Tibial nerve (tissue), 4 donors: ENCODE measurements around the gene DES. TPM values are rescaled to one million over a fixed set of nuclear protein-coding genes. Genes with fewer than 3 reads are reported as not detected.

ENCODE experiments used
- DNase-seq, 2 donors: peaks; one replicate each; pipeline ENCODE4 v3.0.0-alpha.2; 2019; ENCODE audit warnings: low spot score in 2 of 2
- H3K27ac ChIP-seq, 4 donors: fragments of 200-600 bp; sonication (generic) in 3 of 4; one replicate each; pipeline ENCODE4 v1.5.1; 2017 to 2019; ENCODE audit warnings: mild to moderate bottlenecking in 1 of 4
- H3K27me3 ChIP-seq, 2 donors: fragments of 200-600 bp; sonication (generic) in 1 of 2; one replicate each; pipeline versions ENCODE4 v1.5.1 to v1.6.0; 2017 to 2019
- H3K36me3 ChIP-seq, 3 donors: fragments of 200-600 bp; sonication (generic); one replicate each; pipeline ENCODE4 v1.5.1; 2018 to 2019
- H3K4me1 ChIP-seq, 4 donors: fragments of 200-600 bp; sonication (generic) in 3 of 4; one replicate each; pipeline ENCODE4 v1.5.1; 2017 to 2019
- H3K4me3 ChIP-seq, 4 donors: fragments of 200-600 bp; sonication (generic) in 3 of 4; one replicate each; pipeline ENCODE4 v1.5.1; 2017 to 2019; ENCODE audit warnings: mild to moderate bottlenecking in 1 of 4, moderate library complexity in 1 of 4
- H3K9me3 ChIP-seq, 4 donors: fragments of 200-600 bp; sonication (generic) in 3 of 4; one replicate each; pipeline ENCODE4 v1.5.1; 2017 to 2019
- CTCF ChIP-seq, 5 experiments: fragments of 200-600 bp in 3 of 5; fragments of 450-650 bp in 2 of 5; sonication (generic) in 3 of 5; IDR thresholded peaks; one replicate each; pipeline ENCODE4 v1.5.1; 2016 to 2019; ENCODE audit warnings: antibody characterized with exemption in 5 of 5, mild to moderate bottlenecking in 3 of 5, moderate library complexity in 2 of 5
- EP300 ChIP-seq, 2 donors: sonication (generic); formaldehyde crosslinking; IDR thresholded peaks; one replicate each; pipeline ENCODE4 v1.6.1; 2017; ENCODE audit warnings: antibody characterized with exemption in 2 of 2, mild to moderate bottlenecking in 1 of 2
- POLR2A ChIP-seq, 2 donors: fragments of 450-650 bp; IDR thresholded peaks; one replicate each; pipeline ENCODE4 v1.6.1; 2017; ENCODE audit warnings: antibody characterized with exemption in 2 of 2, mild to moderate bottlenecking in 2 of 2, moderate library complexity in 2 of 2
- WGBS, 2 donors: methylation state at CpG; one replicate each; pipeline ENCODE4 v1.1.5; 2018; 5-methylcytosine and 5-hydroxymethylcytosine counted together
- total RNA-seq, 4 donors: library from RNA; depleted of rRNA; stranded (reverse); fragments of >200 nt; gene quantifications; one replicate each; pipeline ENCODE4 v1.1.0, GENCODE V29; 2016

Gene DES
- total RNA-seq, 4 donors from 2014 or later = 20.7 to 50.4 (median 25.0) TPM

- 84 to 85% methylated on average over 12 of the region's 12 CpGs for WGBS, 2 donors
- TF ChIP-seq CTCF (IDR thresholded peaks at IDR 0.05) (no peak), EP300 (IDR thresholded peaks at IDR 0.05) (no peak), POLR2A (IDR thresholded peaks at IDR 0.05) (no peak)
- H3K27me3 ChIP-seq = no peaks in the 10 kb centered on the region
- H3K4me3 ChIP-seq = no peak overlapping the region
- H3K36me3 ChIP-seq = no peaks in the 10 kb centered on the region
- no peaks in the 10 kb centered on the region for H3K9me3 ChIP-seq
- no peak overlapping the region for H3K27ac ChIP-seq
- no peak for DNase-seq
- peaks cover 0 to 7% (median 0%) of the 10 kb centered on the region in 4 donors for H3K4me1 ChIP-seq
Observed at GRCh38 chr2:219472629-219473187, 54.5 kb downstream of the DES start.

DNA sequence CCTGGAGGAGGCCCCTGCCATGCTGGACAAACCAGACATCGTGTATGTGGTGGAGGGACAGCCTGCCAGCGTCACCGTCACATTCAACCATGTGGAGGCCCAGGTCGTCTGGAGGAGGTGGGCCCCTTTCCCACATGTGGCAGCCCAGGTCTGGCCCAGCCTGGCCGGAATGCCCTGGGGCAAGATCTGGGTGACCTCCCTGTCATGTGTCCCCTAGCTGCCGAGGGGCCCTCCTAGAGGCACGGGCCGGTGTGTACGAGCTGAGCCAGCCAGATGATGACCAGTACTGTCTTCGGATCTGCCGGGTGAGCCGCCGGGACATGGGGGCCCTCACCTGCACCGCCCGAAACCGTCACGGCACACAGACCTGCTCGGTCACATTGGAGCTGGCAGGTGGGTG is 55.3 kb downstream of the DES start:
- H3K4me1 ChIP-seq = peaks cover 0 to 7% (median 0%) of the 10 kb centered on the region in 4 donors
- no peaks in the 10 kb centered on the region for H3K36me3 ChIP-seq
- WGBS, 2 donors = 92 to 94% methylated on average over 8 to 11 of the region's 18 CpGs
- no peak overlapping the region for H3K4me3 ChIP-seq
- H3K9me3 ChIP-seq = no peaks in the 10 kb centered on the region
- no peak overlapping the region for H3K27ac ChIP-seq
- TF ChIP-seq EP300 (IDR thresholded peaks at IDR 0.05) (no peak), CTCF (IDR thresholded peaks at IDR 0.05) (no peak), POLR2A (IDR thresholded peaks at IDR 0.05) (no peak)
- DNase-seq = no peak
- H3K27me3 ChIP-seq = no peaks in the 10 kb centered on the region

DNA sequence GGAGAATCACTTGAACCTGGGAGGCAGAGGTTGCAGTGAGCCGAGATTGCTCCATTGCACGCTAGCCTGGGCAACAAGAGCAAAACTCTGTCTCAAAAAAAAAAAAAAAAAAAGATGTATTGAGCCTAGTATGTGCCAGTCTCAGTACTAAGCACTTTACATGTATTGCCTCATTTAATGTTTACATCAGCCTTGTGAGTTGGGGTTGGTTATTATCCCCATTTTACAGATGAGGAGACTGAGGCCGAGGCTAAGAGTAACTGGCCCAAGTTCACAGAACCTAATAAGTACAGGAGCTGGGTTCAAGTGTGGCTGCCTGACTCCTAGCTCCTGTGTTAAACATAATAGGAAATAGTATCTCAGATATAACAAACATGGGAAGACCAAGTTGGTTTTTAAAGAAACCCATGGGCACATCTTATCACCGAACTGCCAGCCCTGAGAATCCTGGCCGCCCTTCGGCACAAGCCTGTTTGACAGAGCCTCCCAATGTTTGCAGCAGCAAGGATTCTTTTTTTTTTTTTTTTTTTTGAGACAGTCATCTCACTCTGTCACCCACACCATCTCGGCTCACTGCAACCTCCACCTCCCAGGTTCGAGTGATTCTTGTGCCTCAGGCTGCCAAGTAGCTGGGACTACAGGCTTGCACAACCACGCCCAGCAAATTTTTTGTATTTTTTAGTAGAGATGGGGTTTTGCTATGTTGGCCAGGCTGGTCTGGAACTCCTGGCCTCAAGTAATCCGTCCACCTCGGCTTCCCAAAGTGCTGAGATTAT is 56.3 kb downstream of the DES start:
- Histone ChIP-seq H3K27me3 (no peaks in the 10 kb centered on the region), H3K9me3 (no peaks in the 10 kb centered on the region), H3K4me3 (no peak overlapping the region), H3K4me1 (peaks cover 0 to 7% (median 0%) of the 10 kb centered on the region in 4 donors), H3K27ac (no peak overlapping the region), H3K36me3 (no peaks in the 10 kb centered on the region)
- TF ChIP-seq EP300 (IDR thresholded peaks at IDR 0.05) (no peak), CTCF (IDR thresholded peaks at IDR 0.05) (no peak), POLR2A (IDR thresholded peaks at IDR 0.05) (no peak)
- 81% methylated on average over 11 of the region's 11 CpGs for WGBS, 2 donors
- DNase-seq = no peak

DNA sequence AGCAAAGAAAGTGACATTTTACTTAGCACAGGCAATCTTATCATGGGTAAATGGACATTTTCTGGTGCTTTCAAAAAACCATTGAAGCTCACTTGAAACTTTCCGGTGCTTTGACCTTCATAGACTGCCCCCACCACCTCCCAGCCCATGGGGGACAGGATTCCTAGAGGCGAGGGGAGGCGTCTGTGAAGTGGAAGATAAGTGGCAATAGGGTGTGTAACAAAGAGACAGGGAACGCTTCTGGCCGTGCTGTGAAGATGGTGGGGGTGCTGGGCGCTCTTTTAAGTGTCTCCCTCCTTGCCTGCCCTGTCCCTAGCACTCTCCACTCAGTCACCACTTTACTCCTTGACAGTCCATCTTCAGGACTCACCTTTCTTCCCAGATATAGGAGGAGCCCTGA is 57.1 kb downstream of the DES start:
- H3K4me1 ChIP-seq = peaks cover 0 to 7% (median 0%) of the 10 kb centered on the region in 4 donors
- WGBS, 2 donors = 65 to 72% methylated on average over 6 of the region's 6 CpGs

More for the DNA sequence above, 57.1 kb downstream of the DES start:
- Histone ChIP-seq H3K36me3 (no peaks in the 10 kb centered on the region), H3K27me3 (no peaks in the 10 kb centered on the region), H3K4me3 (no peak overlapping the region), H3K27ac (no peak overlapping the region), H3K9me3 (no peaks in the 10 kb centered on the region)
- no peak for DNase-seq
- TF ChIP-seq CTCF (IDR thresholded peaks at IDR 0.05) = no peak
- TF ChIP-seq POLR2A (IDR thresholded peaks at IDR 0.05) = no peak
- no peak for TF ChIP-seq EP300 (IDR thresholded peaks at IDR 0.05)
